OCI-LY3 (cell line): Measurements from ENCODE around the gene CALCR.

ENCODE experiments used
- CTCF ChIP-seq: fragments of 200-600, 300-600 bp; sonication (generic); IDR thresholded peaks from 2 replicates; pipeline ENCODE4 v1.5.1; 2014; ENCODE audit warnings: antibody characterized with exemption, low read length, low read depth
- EZH2phosphoT487 ChIP-seq: fragments of 200-600 bp; shearing (Covaris generic); IDR thresholded peaks from 2 replicates; pipeline ENCODE4 v1.6.1; 2018; ENCODE audit warnings: antibody characterized with exemption, mixed run types, low read depth

- no peak for TF ChIP-seq CTCF
- no peak for TF ChIP-seq EZH2phosphoT487
Observed at GRCh38 chr7:93427107-93427506, 147.4 kb downstream of the CALCR start.
